Kidney (tissue), 14 donors: ENCODE data around the gene BPIFA3. TPM values are rescaled to one million over a fixed set of nuclear protein-coding genes. Genes with fewer than 3 reads are reported as not detected.
A peak's percentile ranks its signal among the peaks of the same experiment; 100 is the strongest.

ENCODE experiments used
- DNase-seq, 5 donors: peaks; one replicate each; pipeline ENCODE4 v3.0.0-alpha.2; 2013 to 2020
- FAIRE-seq: peaks from 2 replicates; lab custom pipeline; 2012; peaks lifted over from hg19 to GRCh38; lab: Jason Lieb, UNC
- H3K27ac ChIP-seq, 2 donors: one replicate each; pipeline ENCODE4 v1.7.0; 2013; ENCODE audit warnings: low read depth in 2 of 2, low read length in 2 of 2, inconsistent platforms in 1 of 2
- H3K27me3 ChIP-seq: one replicate; pipeline ENCODE4 v1.7.1; 2013; ENCODE audit warnings: low read length, inconsistent platforms; ENCODE audit not compliant: control insufficient read depth, insufficient read depth
- H3K36me3 ChIP-seq, 3 donors: one replicate each; pipeline versions ENCODE4 v1.7.0 to v1.7.1; 2013; ENCODE audit warnings: low read length in 3 of 3, control low read depth in 1 of 3, inconsistent platforms in 1 of 3; ENCODE audit not compliant: insufficient read depth in 3 of 3, control insufficient read depth in 2 of 3
- H3K4me1 ChIP-seq, 3 donors: one replicate each; pipeline versions ENCODE4 v1.7.0 to v1.7.1; 2013; ENCODE audit warnings: low read length in 3 of 3, inconsistent platforms in 1 of 3, low read depth in 1 of 3; ENCODE audit not compliant: control insufficient read depth in 2 of 3, insufficient read depth in 2 of 3
- H3K4me3 ChIP-seq, 3 donors: one replicate each; pipeline versions ENCODE4 v1.7.0 to v1.8.1; 2013; ENCODE audit warnings: low read length in 3 of 3, control low read depth in 1 of 3, inconsistent platforms in 1 of 3
- H3K9ac ChIP-seq, 3 donors: one replicate each; pipeline versions ENCODE4 v1.7.0 to v1.7.1; 2013; ENCODE audit warnings: low read length in 3 of 3, control low read depth in 1 of 3, inconsistent platforms in 1 of 3
- H3K9me3 ChIP-seq, 3 donors: one replicate each; pipeline versions ENCODE4 v1.7.0 to v1.7.1; 2013; ENCODE audit warnings: low read length in 3 of 3, control low read depth in 1 of 3, inconsistent platforms in 1 of 3; ENCODE audit not compliant: control insufficient read depth in 2 of 3, insufficient read depth in 1 of 3
- intact Hi-C: fragments of 100-400 bp; cut with DNase I; formaldehyde crosslinking; loops from one replicate; pipeline ENCODE4 v1.11.1; 2022
- polyA plus RNA-seq: library from polyadenylated mRNA; stranded (reverse); fragments of 350-450 nt; fragmentation: Illumina TruSeq; extraction: RNeasy Lipid Tissue Mini Kit (QIAGEN cat#74804); gene quantifications from one replicate; pipeline ENCODE4 v1.2.3, GENCODE V29; 2014; ENCODE audit warnings: low read depth, low replicate concordance; ENCODE audit not compliant: insufficient read depth
- total RNA-seq: library from RNA; stranded (reverse); fragmentation: NEBNext Ultra II Directional; extraction: Animal tissue kit (Norgen Biotek cat#: 25700); gene quantifications from one replicate; pipeline ENCODE4 v1.2.1, GENCODE V29; 2021
- TF ChIP-seq, protein P1 (sequence below): IDR thresholded peaks from 3 replicates; pipeline ENCODE4 v1.5.1; 2012; ENCODE audit warnings: mild to moderate bottlenecking, moderate library complexity, borderline replicate concordance; ENCODE audit not compliant: insufficient read depth; ENCODE audit errors: extremely low read depth
- donor health status: control.
- donor health status: control.
- donor health status: control.
- donor health status: control.
- donor health status: control.
- donor health status: DM: yes; HTN: yes; CAD: no.
- donor health status: Normal renal cell carcinoma (clear cell type).

Gene BPIFA3
- total and polyA plus RNA-seq, 2 donors from 2014 or later: not detected

DNA sequence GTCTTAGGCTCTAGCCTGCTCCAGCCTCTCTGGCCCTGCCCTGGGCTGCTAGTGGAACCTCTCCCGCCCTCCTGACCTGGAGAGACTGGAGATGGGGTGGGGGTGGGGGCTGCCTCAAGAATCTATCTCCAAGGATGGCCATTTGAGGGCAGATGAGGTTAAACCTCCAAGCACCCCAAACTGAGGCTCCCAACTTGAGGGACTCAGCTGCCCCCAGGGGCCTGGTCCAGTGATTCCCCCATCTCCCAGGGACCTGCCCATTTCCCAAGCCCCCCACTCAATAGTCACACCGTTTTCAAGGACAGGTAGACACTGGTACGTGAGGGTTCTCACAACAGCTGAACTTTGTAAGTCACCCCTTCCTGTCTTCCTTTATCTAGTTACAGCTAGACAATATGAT is 58.7 kb downstream of the BPIFA3 start:
- FAIRE-seq (no peak), DNase-seq (peak in 1 of 5 donors; percentile 15)
- no peaks in the 10 kb centered on the region for H3K27me3 ChIP-seq
- H3K9ac ChIP-seq: no peak overlapping the region
- peaks cover 0 to 6% (median 0%) of the 10 kb centered on the region in 3 donors for H3K4me1 ChIP-seq
- H3K4me3 ChIP-seq: no peak overlapping the region
- H3K27ac ChIP-seq: no peak overlapping the region
- H3K9me3 ChIP-seq: no peaks in the 10 kb centered on the region
- TF ChIP-seq, protein P1, sequence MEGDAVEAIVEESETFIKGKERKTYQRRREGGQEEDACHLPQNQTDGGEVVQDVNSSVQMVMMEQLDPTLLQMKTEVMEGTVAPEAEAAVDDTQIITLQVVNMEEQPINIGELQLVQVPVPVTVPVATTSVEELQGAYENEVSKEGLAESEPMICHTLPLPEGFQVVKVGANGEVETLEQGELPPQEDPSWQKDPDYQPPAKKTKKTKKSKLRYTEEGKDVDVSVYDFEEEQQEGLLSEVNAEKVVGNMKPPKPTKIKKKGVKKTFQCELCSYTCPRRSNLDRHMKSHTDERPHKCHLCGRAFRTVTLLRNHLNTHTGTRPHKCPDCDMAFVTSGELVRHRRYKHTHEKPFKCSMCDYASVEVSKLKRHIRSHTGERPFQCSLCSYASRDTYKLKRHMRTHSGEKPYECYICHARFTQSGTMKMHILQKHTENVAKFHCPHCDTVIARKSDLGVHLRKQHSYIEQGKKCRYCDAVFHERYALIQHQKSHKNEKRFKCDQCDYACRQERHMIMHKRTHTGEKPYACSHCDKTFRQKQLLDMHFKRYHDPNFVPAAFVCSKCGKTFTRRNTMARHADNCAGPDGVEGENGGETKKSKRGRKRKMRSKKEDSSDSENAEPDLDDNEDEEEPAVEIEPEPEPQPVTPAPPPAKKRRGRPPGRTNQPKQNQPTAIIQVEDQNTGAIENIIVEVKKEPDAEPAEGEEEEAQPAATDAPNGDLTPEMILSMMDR: no peak
- intact Hi-C loops: no loop called here
- H3K36me3 ChIP-seq: no peaks in the 10 kb centered on the region

DNA sequence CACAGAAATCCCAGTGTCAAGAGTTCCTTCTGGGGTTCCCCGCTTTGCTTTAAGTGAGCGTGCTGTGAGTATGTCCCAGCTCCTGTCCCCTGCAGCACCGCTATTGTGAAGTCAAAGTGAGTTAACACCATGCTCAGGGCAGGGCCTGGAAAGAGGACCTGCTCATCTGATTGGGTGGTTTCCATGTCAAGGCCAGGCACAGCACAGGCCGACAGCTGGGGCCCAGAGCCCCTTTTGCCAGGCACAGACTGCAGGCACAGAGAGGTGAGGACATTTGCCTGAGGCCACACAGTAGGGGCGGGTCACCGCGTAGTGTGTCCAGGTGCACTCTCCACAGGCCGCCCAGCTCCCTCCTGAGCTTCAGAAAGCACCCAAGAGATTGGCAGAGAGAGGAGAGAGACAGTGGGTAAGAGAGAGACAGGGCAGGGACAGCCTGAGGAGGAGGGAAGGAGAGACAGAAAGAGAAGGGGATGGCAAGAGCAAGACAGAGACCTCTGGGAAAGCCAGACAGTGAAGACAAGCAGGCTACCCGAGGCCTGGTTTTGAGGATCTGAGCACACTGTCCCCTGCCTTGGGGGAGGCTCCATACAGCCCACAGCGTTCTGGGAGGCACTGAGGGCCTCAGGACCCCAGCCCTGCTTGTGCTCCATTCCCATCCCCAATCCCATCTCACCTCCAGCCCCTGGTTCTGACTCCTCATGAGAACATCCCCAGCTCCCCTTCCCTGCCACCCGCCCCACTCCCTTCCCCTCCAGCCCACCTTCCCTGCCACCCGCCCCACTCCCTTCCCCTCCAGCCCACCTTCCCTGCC is 59.4 kb downstream of the BPIFA3 start:
- Histone ChIP-seq H3K36me3 (no peaks in the 10 kb centered on the region), H3K27me3 (no peaks in the 10 kb centered on the region), H3K4me3 (no peak overlapping the region), H3K9ac (no peak overlapping the region), H3K4me1 (peaks cover 0 to 6% (median 0%) of the 10 kb centered on the region in 3 donors), H3K9me3 (no peaks in the 10 kb centered on the region), H3K27ac (no peak overlapping the region)
- TF ChIP-seq, protein P1: no peak
- FAIRE-seq: no peak
- intact Hi-C loops: no loop called here
- peak in 1 of 5 donors; percentile 22 for DNase-seq

Other genes starting within 250 kb of the BPIFA3 start
- not detected for gene SUN5, start 212.9 kb upstream of the BPIFA3 start, total RNA-seq
- gene SUN5, start 212.9 kb upstream of the BPIFA3 start, polyA plus RNA-seq: not detected
- not detected for gene BPIFB2, start 209.6 kb upstream of the BPIFA3 start, total RNA-seq
- gene BPIFB2, start 209.6 kb upstream of the BPIFA3 start, polyA plus RNA-seq: not detected
- not detected for gene BPIFB6, start 185.7 kb upstream of the BPIFA3 start, total RNA-seq
- gene BPIFB6, start 185.7 kb upstream of the BPIFA3 start, polyA plus RNA-seq: not detected
- gene BPIFB3, start 163.4 kb upstream of the BPIFA3 start, total RNA-seq: not detected
- gene BPIFB3, start 163.4 kb upstream of the BPIFA3 start, polyA plus RNA-seq: not detected
- gene BPIFB4, start 137.7 kb upstream of the BPIFA3 start, total RNA-seq: not detected
- not detected for gene BPIFB4, start 137.7 kb upstream of the BPIFA3 start, polyA plus RNA-seq
- not detected for gene BPIFA2, start 49.2 kb upstream of the BPIFA3 start, total RNA-seq
- gene BPIFA2, start 49.2 kb upstream of the BPIFA3 start, polyA plus RNA-seq: 0.54 TPM
- gene BPIFA1, start 18.6 kb downstream of the BPIFA3 start, total RNA-seq: not detected
- not detected for gene BPIFA1, start 18.6 kb downstream of the BPIFA3 start, polyA plus RNA-seq
- not detected for gene BPIFB1, start 65.9 kb downstream of the BPIFA3 start, total RNA-seq
- gene BPIFB1, start 65.9 kb downstream of the BPIFA3 start, polyA plus RNA-seq: not detected
- 25.2 TPM for gene CDK5RAP1, start 184.2 kb downstream of the BPIFA3 start, total RNA-seq
- 34.4 TPM for gene CDK5RAP1, start 184.2 kb downstream of the BPIFA3 start, polyA plus RNA-seq
- 12.2 TPM for gene SNTA1, start 226.4 kb downstream of the BPIFA3 start, total RNA-seq
- gene SNTA1, start 226.4 kb downstream of the BPIFA3 start, polyA plus RNA-seq: 53.6 TPM